HEK293T (cell line): Measurements from ENCODE around the gene EID2B.

Experiments used
- CTCF ChIA-PET: fragments of 350-600 bp; formaldehyde crosslinking; extraction: SDS; loops from one replicate; lab custom pipeline; 2021; ENCODE audit warnings: antibody characterized with exemption, inconsistent platforms; lab: Yijun Ruan, JAX
- POLR2A ChIA-PET: fragments of 350-600 bp; formaldehyde crosslinking; extraction: SDS; loops from one replicate; lab custom pipeline; 2020; ENCODE audit warnings: antibody characterized with exemption, inconsistent platforms; lab: Yijun Ruan, JAX
- DNase-seq: peaks from one replicate; pipeline ENCODE4 v3.0.0; 2012; ENCODE audit warnings: mixed read lengths; ENCODE audit errors: extremely low spot score
- ARNT ChIP-seq: fragments of 450-650 bp; IDR thresholded peaks from 2 replicates; pipeline ENCODE4 v1.6.1; 2017; ENCODE audit warnings: mild to moderate bottlenecking
- BHLHE40 ChIP-seq: fragments of 450-650 bp; IDR thresholded peaks from 2 replicates; pipeline ENCODE4 v1.6.1; 2016; ENCODE audit warnings: mild to moderate bottlenecking, moderate library complexity, borderline replicate concordance
- CTBP1 ChIP-seq: fragments of 450-650 bp; IDR thresholded peaks from 2 replicates; pipeline ENCODE4 v1.6.1; 2016; ENCODE audit warnings: borderline replicate concordance
- ELF4 ChIP-seq: fragments of 450-650 bp; IDR thresholded peaks from 2 replicates; pipeline ENCODE4 v1.6.1; 2017; ENCODE audit warnings: antibody characterized with exemption
- FOXA1 ChIP-seq: fragments of 450-650 bp; IDR thresholded peaks from 2 replicates; pipeline ENCODE4 v1.6.1; 2016; ENCODE audit warnings: mild to moderate bottlenecking
- FOXK2 ChIP-seq: fragments of 450-650 bp; IDR thresholded peaks from 2 replicates; pipeline ENCODE4 v1.6.1; 2016; ENCODE audit warnings: mild to moderate bottlenecking
- FOXM1 ChIP-seq: fragments of 450-650 bp; IDR thresholded peaks from 2 replicates; pipeline ENCODE4 v1.6.1; 2017; ENCODE audit warnings: mild to moderate bottlenecking, borderline replicate concordance
- HDGF ChIP-seq: fragments of 450-650 bp; IDR thresholded peaks from 2 replicates; pipeline ENCODE4 v1.6.1; 2017; ENCODE audit warnings: antibody characterized with exemption, borderline replicate concordance
- L3MBTL2 ChIP-seq: fragments of 450-650 bp; conservative IDR thresholded peaks from 2 replicates; pipeline ENCODE4 v1.6.1; 2016; ENCODE audit warnings: mild to moderate bottlenecking
- LEF1 ChIP-seq: fragments of 450-650 bp; IDR thresholded peaks from 2 replicates; pipeline ENCODE4 v1.6.1; 2017; ENCODE audit warnings: mild to moderate bottlenecking, borderline replicate concordance
- NFRKB ChIP-seq: fragments of 450-650 bp; IDR thresholded peaks from 2 replicates; pipeline ENCODE4 v1.6.1; 2016; ENCODE audit warnings: mild to moderate bottlenecking, moderate library complexity
- PKNOX1 ChIP-seq: fragments of 450-650 bp; IDR thresholded peaks from 2 replicates; pipeline ENCODE4 v1.6.1; 2016
- SP1 ChIP-seq: fragments of 450-650 bp; IDR thresholded peaks from 2 replicates; pipeline ENCODE4 v1.6.1; 2017
- SUZ12 ChIP-seq: fragments of 450-650 bp; IDR thresholded peaks from 2 replicates; pipeline ENCODE4 v1.6.1; 2016; ENCODE audit warnings: mild to moderate bottlenecking
- TARDBP ChIP-seq: fragments of 450-650 bp; IDR thresholded peaks from 2 replicates; pipeline ENCODE4 v1.6.1; 2016
- ZNF384 ChIP-seq: fragments of 450-650 bp; IDR thresholded peaks from 2 replicates; pipeline ENCODE4 v1.6.1; 2016

Gene EID2B

GRCh38 chr19:39481229-39481545 is 51.5 kb downstream of the EID2B start:
- TF ChIP-seq SUZ12, result no peak
- TF ChIP-seq SP1, result no peak
- no peak for TF ChIP-seq FOXA1
- TF ChIP-seq TARDBP, result no peak
- no peak for TF ChIP-seq LEF1
- no peak for TF ChIP-seq BHLHE40
- TF ChIP-seq HDGF, result no peak
- TF ChIP-seq ARNT, result no peak
- no peak for TF ChIP-seq FOXK2
- TF ChIP-seq CTBP1, result no peak
- no peak for TF ChIP-seq ZNF384
- no peak for TF ChIP-seq NFRKB
- TF ChIP-seq PKNOX1, result no peak
- TF ChIP-seq ELF4, result no peak
- no peak for TF ChIP-seq FOXM1
- TF ChIP-seq L3MBTL2, result no peak
- ChIA-PET POLR2A (interaction anchor here (1.0 to 2.6 kb wide), 8 partner anchors 9 to 51 kb away, joined by 4 to 11 read pairs (median 6); partner anchors contain the start of genes DLL3, EID2B, RPS16 and SUPT5H), CTCF (no interaction called here)
- DNase-seq, result no peak
